NCI-H345 treated with DMSO at 0.1 percent for 48 hours (cell line): ENCODE data around the gene NOP10.
"Not testable (repeated sequence)": the region's sequence is repeated elsewhere in the genome, so short reads cannot be mapped to it uniquely, and the experiment has no call there.

Experiments used
- DNase-seq: peaks from one replicate; lab custom pipeline; 2025; ENCODE audit not compliant: unreplicated experiment; lab: John Stamatoyannopoulos, UW

The NOP10 gene

DNA sequence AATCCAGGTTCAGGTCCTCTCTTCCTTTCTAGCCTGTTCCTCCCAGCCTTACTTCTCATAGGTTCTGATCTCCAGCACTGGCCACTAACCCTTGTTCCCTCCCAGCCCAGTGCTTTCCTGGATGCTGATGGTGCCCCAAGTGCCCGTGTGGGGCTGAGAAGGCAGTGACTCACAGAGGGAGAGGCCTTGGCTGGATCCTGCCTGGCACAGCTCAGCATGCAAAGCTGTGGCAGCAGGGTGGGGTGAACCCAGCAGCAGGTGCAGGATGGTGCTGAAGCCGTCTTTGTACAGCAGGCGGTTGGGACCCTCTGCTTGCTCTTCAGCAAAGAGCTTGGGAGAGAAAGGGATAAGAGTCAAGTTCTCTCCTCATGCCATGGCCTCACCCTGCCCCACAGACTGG, 16.5 kb upstream of the NOP10 start:
- DNase-seq: no peak

DNA sequence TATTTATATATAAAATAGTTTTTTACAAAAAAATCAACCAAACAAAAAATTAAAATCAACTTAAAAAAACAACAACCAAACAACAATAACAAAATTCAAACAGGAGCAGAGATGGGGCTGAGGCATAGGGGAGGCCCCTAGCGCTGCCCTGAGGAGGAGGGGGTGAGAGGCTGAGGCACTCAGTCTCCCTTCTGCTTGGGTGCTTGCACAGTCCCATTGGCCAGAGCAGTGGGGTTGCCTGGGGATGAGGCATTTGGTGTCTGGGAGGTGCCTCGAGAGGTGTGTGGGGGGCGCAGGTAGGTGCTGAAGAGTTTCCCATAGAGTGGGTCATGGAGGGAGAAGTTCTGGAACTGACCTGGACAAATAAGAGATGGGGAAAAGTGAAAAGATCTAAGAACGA, 16.0 kb upstream of the NOP10 start:
- no peak for DNase-seq

DNA sequence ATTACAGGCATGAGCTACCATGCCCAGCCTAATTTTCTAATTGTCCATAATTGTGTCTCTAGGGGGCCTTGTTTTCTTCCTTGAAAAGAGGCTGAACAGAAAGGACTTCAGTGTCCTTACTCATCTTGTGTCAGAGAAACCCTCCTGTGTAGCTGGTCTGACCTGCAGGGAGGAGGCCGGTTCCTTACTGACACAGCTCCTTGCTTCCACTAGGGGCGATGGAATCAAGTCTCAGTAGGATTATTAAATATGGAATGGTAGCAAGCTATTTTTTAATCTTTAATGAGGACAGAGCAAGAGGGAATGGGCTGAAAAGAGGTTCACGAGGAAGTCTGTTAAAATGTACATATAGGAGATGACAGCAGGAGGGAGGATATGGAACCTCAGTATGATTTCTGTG, 15.4 kb upstream of the NOP10 start:
- no peak for DNase-seq

DNA sequence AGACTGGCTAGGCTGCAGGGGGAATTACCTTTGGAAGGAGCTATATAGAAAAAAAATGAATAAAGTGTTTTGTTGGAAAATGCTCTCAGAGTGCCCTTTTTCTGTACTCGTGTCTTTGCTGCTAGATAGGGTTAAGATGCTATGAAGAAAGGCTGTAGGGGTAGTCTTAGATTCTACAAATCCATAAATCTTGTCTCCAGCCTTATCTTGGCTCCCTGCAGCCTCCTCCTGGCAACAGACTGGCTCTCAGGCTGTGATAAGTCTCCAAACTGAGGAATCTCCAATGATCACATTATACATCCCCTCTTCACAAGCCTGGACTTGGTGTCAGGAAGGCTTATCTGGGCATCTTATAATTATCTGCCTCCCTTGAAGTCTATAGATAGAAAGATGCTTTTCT, 14.7 kb upstream of the NOP10 start:
- DNase-seq: no peak

DNA sequence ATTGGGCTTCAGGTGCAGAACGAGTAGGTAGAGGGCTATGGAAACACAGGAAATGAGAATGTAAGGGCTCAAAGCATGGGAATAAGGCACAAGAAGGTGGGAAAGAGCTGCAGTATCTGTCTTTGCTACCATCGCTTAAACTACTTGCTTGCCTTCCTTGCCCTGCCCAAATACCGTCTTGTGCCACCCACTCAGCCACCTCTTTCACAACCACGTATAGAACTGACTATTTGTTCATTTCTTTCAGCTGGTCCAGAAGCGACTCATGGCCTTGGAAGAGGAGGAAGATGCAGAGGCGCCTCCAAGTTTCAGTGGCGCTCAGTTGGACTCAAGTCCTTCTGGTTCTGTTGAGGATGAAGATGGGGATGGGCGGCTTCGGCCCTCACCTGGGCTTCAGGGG, 12.3 kb upstream of the NOP10 start:
- DNase-seq: no peak

DNA sequence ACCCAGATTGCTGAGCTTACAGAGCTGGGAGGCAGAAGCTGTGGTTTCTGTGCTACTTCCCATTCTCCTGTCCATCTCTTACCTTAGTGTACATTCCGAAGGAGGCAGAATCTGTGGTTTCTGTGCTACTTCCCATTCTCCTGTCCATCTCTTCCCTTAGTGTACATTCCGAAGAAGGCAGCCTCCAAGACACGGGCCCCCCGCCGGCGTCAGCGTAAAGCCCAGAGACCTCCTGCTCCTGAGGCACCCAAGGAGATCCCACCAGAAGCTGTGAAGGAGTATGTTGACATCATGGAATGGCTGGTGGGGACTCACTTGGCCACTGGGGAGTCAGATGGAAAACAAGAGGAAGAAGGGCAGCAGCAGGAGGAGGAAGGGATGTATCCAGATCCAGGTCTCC, 11.3 kb upstream of the NOP10 start:
- no peak for DNase-seq

DNA sequence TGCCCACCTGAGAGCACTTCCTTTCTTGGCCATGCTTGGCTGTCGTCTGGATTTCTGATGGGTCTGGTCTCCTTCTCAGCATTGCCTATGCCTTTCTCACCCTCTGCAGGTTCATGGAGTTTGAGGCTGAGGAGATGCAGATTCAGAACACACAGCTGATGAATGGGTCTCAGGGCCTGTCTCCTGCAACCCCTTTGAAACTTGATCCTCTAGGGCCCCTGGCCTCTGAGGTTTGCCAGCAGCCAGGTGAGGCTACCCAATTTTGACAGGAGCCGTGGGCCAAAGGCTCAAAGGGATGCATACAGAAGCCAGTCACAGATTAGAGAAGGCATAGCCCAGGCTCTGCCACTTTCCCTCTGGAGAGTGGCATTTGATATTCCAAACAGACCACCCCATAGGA, 10.7 kb upstream of the NOP10 start:
- DNase-seq: no peak

DNA sequence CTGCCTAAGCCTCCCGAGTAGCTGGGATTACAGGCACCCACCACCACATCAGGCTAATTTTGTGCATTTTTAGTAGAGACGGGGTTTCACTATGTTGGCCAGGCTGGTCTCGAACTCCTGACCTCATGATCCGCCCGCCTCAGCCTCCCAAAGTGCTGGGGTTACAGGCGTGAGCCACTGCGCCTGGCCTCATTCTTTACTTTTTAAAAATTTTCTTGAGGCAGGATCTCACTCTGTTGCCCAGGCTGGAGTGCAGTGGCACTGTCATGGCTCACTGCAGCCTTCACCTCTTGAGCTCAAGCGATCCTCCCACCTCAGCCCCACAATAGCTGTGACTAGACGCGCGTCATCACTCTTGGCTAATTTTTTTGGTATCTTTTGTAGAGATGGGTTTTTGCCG, 10.1 kb upstream of the NOP10 start:
- not testable (repeated sequence) for DNase-seq

DNA sequence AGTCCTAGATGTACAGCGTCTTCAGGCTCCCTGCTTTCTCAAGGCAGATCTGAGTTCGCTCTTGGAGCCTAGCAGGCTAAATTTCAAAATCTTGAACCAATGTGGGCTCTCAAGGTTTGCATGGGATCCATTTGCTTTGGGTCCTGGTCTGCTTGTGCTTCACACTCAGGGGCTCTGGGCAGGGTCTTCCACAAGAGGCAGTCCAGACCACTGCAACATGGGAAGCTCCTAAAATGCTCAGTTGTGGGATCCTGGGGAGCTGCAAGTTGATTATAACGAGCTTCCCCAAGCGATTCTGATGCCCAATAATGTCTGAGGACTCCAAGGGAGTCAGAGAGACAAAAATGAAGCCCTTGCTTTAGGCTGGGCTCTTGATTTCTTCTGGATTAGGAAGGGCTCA, 6.8 kb upstream of the NOP10 start:
- no peak for DNase-seq

DNA sequence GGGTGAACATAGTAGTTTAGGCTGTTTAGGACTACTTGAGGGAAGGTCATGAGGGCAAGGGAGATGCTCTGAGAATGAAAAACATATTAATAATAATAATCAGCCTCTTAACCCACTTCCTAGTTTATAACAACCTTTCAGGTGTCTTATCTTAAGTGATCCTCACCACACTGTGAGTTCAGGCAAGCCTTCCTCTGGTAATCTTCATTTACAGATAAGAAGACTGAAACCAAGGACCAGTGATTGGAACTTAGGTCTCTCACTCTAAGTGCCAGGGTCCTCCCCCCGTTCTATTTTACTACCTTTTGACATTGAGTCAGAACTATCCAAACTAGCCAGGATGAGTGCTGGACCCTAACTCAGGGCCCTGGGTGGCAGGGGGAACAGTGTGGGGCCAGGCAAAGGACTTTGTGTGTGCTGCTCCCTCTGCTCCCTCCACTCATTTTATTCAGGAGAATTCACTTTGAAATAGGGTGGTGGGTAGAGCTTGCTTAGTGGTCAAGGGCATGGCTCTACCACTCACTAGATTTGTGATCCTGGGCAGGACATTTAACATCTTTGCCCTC, 5.9 kb upstream of the NOP10 start:
- no peak for DNase-seq

DNA sequence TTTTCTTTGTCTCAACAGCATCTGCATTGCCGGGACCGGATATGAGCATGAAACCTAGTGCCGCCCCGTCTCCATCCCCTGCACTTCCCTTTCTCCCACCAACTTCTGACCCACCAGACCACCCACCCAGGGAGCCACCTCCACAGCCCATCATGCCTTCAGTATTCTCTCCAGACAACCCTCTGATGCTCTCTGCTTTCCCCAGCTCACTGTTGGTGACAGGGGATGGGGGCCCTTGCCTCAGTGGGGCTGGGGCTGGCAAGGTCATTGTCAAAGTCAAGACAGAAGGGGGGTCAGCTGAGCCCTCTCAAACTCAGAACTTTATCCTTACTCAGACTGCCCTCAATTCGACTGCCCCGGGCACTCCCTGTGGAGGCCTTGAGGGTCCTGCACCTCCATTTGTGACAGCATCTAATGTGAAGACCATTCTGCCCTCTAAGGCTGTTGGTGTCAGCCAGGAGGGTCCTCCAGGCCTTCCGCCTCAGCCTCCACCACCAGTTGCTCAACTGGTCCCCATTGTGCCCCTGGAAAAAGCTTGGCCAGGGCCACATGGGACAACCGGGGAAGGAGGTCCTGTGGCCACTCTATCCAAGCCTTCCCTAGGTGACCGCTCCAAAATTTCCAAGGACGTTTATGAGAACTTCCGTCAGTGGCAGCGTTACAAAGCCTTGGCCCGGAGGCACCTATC, 5.2 kb upstream of the NOP10 start:
- DNase-seq: no peak

DNA sequence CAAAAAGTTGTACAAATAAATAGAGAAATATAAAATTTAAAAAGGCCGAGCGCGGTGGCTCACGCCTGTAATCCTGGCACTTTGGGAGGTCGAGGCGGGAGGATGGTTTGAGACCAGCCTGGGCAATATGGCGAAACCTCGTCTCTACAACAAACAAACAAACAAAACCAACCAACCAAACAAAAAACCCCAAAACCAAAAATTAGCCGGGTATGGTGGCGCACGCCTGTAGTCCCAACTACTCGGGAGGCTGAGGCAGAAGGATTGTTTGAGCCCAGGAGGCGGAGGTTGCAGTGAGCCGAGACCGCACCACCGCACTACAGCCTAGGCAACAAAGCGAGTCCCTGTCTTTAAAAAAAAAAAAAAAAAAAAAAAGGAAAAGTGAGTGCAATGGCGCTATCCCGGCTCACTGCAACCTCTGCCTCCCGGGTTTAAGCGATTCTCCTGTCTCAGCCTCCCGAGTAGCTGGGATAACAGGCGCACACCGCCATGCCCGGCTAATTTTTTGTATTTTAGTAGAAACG, 661 bp downstream of the NOP10 start:
- DNase-seq: not testable (repeated sequence)

DNA sequence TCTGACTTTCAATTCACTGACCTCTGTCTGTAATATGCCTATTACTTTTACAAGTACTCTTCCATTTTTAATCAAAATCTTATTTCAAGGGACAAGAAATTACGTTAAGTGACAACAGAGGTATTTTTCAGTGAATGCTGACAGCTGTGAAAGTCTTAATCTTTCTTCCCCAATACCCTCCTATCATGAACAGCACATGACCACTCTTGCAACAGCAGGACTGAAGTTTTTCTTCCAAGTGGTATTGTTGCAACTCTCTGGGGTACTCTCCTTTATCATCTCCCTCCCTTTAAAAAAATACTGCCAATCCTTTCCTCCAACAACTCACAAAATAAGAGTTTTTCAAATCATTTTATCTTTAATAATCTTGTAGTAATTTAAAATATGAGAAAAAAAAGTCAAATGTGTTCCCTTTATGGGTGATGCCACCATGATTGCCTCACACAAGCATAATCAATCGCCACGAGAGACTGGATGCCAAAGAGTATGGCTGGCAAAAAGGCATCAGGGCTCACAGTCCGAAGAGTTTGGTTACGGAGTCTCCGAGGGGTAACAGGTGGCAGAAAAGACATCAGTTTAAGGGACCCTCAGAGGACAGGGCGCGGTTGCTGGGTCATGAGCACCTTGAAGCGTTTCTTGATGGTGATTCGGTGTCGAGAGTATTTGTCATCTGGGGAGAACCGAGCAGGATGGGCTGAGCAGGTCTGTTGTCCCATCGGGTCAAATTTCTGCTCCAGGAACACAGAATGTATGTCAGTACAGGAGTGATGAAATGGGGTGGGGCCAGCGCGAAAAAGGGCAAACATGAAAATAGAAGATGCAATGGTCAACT, 1.3 kb downstream of the NOP10 start:
- DNase-seq: no peak

DNA sequence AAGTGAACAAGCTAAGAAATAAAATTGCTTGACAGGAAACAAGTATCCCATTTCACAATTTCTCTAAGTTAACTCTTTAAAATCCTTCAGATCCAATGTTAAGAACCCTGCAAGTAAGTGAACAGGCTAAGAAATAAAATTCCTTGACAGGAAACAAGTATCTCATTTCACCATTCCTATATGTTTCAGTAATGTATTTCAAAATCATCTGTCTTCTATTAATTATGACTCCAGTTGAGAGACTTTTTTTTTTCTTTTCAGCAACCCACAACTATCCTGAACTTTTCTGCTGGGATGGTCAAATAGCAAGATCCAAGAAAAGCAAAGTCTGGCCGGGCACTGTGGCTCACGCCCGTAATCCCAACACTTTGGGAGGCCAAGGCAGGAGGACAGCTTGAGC, 3.0 kb downstream of the NOP10 start:
- no peak for DNase-seq

DNA sequence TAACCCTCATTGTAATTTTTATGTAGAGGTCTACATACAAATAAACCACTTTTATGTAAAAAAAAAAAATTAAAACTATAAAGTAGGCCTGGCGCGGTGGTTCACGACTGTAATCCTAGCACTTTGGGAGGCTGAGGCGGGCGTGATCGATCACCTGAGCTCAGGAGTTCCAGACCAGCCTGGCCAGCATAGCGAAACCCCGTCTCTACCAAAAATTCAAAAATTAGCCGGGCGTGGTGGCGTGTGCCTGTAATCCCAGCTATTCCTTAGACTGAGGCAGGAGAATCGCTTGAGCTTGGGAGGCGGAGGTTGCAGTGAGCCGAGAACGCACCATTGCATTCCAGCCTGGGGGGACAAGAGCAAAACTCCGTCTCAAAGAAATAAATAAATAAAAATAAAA, 4.6 kb downstream of the NOP10 start:
- DNase-seq: no peak

DNA sequence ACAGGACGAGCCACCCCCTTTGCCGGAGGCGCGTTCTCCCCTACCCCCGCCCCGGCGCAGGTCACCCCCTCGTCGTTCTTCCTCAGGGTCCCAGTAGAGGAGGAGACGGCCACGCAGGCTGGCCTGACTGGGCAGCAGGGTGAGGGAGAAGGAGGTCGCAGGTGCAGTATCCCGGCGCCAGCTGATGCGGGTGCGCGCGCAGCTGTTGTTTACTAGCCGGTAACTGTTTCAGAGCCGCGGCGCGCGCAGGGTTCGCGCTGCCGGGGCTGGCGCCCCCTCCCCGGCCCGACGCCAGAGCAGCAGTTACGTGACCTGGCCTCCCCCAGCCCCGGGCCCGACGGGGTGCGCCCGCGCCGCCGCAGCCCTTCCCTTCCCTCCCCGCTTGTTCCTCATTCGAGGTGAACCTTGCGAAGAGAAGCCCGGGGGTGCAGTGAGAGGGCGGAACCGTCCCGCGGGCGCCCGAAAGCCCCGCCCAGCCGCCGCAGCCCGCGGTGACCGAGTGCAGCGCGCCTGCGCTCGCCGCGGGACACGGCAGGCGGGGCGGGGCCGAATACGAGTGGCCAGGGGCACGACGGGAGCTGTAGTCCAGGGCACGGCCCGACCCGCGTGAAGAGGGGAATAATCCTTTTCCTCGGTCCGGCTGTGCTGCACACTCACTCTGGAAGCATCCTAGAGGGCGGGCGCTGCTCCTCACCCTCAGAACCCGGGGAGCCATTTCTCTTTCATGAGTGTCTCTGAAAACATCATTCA, 5.2 kb downstream of the NOP10 start, which contains the start of gene SLC12A6:
Gene SLC12A6 (minus strand): TSS at position 225 of the 750 bp plus-strand sequence. CDS start 1,101 bp downstream, outside the sequence.
- DNase-seq: peak; percentile 73

DNA sequence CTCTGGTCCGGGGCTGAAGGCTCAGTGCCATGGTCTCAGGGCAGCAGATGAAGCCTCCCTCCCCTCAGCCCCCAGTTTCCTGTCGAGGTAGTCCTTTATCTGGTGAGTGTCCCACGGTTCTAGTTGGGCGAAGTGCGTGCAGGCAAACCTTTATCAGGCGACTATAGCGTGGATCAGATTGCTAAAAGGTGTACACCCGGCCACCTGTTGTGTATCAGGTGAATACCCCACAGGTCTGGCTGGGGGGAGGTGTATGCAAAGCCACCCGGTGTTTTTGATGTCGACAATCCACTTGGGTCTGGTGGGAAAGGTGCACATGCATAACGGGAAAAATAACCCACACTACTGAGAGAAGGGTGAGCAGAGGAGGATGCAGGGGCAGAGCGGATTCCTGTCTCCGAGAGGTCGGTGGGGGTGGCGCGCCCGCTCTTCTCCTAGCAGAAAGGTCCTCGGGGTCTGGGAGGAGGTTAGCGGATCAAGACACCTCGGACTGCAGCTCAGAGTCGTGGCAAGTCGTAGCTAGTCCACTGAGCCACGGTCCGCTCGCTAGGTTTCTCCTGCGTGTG, 5.9 kb downstream of the NOP10 start:
- DNase-seq: no peak

DNA sequence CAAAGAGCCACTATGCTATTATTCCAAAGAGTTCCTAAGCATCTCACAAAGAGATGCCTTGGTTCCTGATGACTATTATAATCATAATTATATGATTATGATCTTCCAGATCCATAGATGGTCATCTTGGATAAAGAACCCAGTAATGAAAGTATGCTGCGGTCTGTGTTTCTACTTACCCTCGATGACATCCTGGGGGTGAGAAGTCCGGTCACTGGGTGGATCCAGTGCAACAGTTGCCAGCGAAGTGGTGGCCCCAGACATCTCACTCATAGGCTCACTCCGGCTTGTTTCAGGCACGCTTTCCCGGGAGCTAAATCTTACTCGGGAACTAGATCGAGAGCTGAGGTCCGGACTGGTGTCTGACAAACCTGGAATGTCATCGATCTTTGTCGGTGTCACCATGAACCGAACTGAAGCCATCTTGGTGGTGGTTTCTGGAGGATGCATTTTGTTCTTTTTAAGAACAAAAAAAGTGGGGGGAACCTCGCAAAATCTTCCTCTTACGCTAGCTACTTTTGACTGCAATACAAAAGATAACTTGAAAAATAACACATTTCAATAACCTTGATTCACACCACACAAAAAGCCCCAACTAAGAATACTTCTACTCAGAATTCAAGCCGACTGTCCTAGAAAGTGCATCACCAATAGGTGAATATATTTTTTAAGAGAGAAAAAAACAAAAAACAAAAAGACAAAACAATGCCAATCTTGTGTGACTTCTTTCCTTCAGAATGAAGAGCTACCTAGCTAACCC, 6.5 kb downstream of the NOP10 start:
- DNase-seq: no peak

DNA sequence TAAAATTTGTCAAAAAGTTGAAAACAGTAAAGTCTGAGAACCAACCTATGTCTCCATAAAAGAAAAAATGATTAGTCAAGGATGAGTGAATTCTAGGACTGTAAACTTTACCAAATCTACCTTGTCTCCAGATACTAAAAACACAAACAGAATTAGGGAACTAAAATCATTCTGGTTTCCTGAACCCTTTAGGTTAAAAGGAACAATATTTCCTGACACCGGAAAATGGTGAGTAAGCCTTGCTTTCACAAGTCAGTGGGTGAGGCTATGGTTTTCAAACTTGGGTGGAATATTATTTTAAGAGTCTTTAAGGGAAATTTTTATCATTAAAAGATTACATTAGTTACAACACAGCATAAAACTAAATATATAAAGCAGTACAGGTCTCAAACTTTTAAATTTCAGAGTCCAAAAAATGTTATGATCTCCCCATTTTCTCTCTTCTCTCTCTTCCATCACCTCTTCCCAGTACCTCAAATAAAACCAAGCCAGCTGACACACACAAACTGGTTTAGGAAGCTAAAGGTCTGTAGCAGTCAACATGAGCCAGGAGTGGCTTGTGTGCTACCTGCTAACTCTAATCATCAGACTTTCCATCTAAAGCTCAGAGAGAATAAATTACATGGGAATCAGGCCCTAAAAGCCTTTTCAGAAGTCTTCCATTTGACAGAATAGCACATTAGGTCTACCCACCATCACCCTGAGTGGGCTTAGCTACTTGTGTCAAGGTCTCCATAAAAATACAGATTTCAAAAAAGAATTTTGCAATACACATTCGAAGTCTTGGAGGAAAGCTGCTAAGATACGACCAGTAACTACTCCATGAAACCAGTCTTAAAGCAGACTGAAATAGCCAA, 7.5 kb downstream of the NOP10 start:
- no peak for DNase-seq
